ENCODE measurements around the gene GPA33.
"Not testable (repeated sequence)": the region's sequence is repeated elsewhere in the genome, so short reads cannot be mapped to it uniquely, and the experiment has no call there.

Gene GPA33

DNA sequence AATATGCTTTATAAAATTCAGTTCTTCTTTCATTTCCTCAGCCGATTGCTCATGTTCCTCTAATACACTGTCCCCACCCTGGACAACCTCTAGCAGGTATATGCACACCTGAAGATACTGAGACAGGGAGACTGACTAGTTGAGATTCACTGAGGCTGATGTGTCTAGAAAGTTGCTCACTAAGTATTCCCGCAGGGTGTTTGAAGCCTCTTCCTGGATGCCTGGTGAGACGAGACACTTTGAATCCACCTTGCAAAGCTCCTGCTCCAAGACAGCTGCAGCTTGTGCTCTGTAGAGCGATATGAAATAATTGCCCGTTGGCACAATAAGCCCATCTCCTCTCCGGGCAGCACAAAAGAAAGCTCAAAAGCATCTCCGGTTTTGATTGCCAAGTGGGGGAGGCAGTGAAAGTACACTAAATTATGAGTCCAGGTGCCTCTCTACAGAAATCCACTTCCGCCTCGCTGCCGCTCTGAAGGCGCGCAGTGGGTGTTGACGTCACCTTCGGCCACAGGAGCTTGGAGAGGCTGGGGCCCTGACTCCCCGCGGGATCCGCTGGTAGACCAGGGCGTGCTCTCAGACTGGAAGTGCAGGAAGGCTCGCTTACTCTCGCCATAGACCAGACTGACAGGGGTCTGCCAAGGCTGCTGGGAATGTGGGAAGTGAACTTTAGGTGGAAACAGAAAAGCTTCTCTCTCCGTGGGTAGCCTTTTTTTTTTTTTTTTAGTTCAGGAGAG, 46.3 kb downstream of the GPA33 start:
- no peak overlapping the region for H3K27ac ChIP-seq
- H3K4me2 ChIP-seq, result no peak overlapping the region

DNA sequence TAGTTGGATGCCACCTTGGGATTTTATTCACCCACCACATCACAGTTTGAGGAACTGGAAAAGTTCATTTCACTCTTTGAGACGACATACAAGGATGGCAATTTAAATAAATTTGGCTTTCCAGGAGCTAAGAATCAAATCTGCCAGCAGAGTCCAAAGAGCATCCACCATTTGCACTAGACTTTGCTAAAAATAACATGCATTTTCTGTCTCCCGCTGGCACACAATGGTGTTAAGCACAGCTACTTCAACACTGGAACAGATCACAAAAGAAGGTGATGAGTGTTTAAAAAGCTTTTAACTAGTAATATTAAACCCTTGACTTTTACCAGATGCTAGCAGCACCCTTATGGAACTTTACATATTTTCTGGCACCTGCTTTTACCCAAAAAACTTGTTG, 56.5 kb downstream of the GPA33 start:
- no peak overlapping the region for H3K27ac ChIP-seq
- H3K9ac ChIP-seq, result no peak overlapping the region
- no peaks in the 10 kb centered on the region for H4K20me1 ChIP-seq
- no peaks in the 10 kb centered on the region for H3K27me3 ChIP-seq
- no peaks in the 10 kb centered on the region for H3K36me3 ChIP-seq
- H3K4me1 ChIP-seq, result no peaks in the 10 kb centered on the region
- no peak overlapping the region for H3K4me2 ChIP-seq
- H3K4me3 ChIP-seq, result no peak overlapping the region
- H3K9me3 ChIP-seq, result peaks cover 5% of the 10 kb centered on the region
- no peak for TF ChIP-seq Cebpa-rat (IDR thresholded peaks at IDR 0.05)

More for the DNA sequence above, 46.3 kb downstream of the GPA33 start:
- H3K9me3 ChIP-seq, result no peaks in the 10 kb centered on the region
- no peaks in the 10 kb centered on the region for H3K4me1 ChIP-seq
- no peak for TF ChIP-seq Cebpa-rat (IDR thresholded peaks at IDR 0.05)
- no peaks in the 10 kb centered on the region for H3K27me3 ChIP-seq
- no peak overlapping the region for H3K9ac ChIP-seq
- no peak overlapping the region for H3K4me3 ChIP-seq
- no peaks in the 10 kb centered on the region for H3K36me3 ChIP-seq
- H4K20me1 ChIP-seq, result no peaks in the 10 kb centered on the region

DNA sequence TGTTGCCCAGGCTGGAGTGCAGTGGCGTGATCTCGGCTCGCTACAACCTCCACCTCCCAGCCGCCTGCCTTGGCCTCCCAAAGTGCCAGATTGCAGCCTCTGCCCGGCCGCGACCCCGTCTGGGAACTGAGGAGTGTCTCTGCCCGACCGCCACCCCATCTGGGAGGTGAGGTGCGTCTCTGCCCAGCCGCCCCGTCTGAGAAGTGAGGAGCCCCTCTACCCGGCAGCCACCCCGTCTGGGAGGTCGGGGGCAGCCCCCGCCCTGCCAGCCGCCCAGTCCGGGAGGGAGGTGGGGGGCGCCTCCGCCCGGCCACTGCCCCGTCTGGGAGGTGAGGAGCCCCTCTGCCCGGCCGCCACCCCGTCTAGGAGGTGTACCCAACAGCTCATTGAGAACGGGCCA, 60.6 kb downstream of the GPA33 start:
- not testable (repeated sequence) for H3K27me3 ChIP-seq, H3K36me3 ChIP-seq, H3K4me2 ChIP-seq, H3K4me1 ChIP-seq, H3K9me3 ChIP-seq, H3K9ac ChIP-seq, H3K27ac ChIP-seq, H3K4me3 ChIP-seq, H4K20me1 ChIP-seq

DNA sequence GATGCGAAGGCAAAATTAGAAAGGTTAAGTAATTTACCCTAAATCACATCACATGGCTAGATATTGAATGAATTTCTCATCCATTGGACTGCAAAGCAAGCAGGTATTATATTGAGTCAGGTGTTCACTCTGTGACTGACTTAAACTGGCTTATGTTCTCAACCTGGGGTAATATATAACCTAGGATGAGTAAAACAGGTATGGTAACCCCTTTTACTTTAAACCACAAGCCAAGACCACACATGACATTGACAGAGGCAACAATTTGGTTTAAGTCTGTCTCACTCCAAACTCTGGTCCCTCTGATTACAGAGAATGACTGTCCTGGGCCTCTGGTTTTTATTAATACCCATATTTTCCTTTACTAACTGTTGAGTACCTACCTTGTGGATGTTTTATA, 67.8 kb downstream of the GPA33 start:
- H3K27me3 ChIP-seq, result no peaks in the 10 kb centered on the region
- H3K4me2 ChIP-seq, result no peak overlapping the region
- H3K27ac ChIP-seq, result no peak overlapping the region
- no peak overlapping the region for H3K9ac ChIP-seq
- TF ChIP-seq Cebpa-rat (IDR thresholded peaks at IDR 0.05), result no peak
- no peak overlapping the region for H3K4me3 ChIP-seq
- H3K9me3 ChIP-seq, result no peaks in the 10 kb centered on the region
- H3K4me1 ChIP-seq, result no peaks in the 10 kb centered on the region
- H3K36me3 ChIP-seq, result no peaks in the 10 kb centered on the region
- H4K20me1 ChIP-seq, result no peaks in the 10 kb centered on the region

DNA sequence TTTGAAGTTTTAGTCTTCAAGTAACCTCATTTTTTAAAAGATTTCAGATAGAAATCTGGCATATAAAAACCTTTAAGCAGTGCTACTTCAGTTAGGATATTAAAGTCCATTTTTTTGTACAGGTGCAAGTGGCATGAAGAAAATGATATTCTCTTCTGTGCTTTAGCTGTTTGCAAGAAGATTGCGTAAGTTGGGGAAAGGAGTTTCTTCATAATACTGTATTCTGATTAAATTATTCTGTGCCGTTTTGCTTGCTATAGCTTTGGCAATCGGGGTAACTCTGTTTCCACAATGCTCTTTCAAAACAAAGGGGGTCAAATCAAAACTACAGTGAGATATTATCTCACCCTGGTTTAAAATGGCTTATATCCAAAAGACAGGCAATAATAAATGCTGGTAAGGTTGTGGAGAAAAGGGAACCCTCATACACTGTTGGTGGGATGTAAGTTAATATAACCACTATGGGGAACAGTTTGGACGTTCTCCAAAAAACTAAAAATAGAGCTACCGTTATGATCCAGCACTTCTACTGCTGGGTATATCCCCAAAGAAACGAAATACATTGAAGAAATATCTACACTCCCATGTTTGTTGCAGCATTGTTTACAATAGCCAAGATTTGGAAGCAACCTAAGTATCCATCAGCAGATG, 74.0 kb downstream of the GPA33 start:
- H4K20me1 ChIP-seq, result no peaks in the 10 kb centered on the region
- H3K4me2 ChIP-seq, result no peak overlapping the region
- no peaks in the 10 kb centered on the region for H3K4me1 ChIP-seq
- peak; percentile 22; the same call in 1 of the 2 replicates for TF ChIP-seq Cebpa-rat (IDR thresholded peaks at IDR 0.05)
- no peak overlapping the region for H3K27ac ChIP-seq
- H3K27me3 ChIP-seq, result no peaks in the 10 kb centered on the region
- H3K36me3 ChIP-seq, result no peaks in the 10 kb centered on the region
- no peaks in the 10 kb centered on the region for H3K9me3 ChIP-seq
- no peak overlapping the region for H3K9ac ChIP-seq
- no peak overlapping the region for H3K4me3 ChIP-seq

DNA sequence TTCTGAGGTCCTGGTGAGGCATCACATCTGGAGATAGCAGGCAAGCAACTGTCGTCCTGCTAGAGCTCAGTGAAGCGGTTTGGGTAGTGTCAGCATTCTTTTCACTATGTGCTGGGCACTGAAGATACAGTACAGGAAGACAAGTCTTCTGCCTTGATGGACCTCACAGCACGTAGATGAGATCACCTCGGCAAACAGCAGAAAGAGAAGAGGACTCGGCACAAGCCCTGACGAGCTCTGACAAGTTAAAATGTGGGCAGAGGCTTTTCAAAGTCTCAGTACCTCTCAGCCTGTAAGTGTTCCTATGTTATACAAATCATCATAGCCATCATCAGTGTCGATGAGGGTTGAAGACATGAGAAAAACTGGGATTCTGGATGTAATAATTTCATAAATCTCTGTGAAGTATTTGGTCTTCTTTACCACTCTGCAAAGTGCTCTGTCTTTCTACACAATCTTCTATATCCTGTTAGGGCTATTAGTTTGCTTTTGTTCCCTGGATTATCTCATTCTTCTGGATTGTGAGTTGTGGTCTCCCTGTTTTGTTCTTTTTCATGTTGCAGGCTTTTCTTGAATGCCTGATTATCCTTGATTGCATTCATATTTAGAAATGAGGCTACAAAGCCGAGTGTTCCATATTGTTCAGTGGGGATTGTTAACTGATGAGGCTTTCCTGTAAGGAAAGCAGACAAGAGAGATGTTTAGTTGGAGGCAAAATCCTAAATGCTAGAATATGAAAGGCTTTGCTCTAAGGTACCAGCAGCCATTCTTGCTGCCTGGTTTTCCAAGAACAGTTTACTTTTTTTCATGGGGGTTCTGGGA, 76.9 kb downstream of the GPA33 start:
- no peak overlapping the region for H3K4me3 ChIP-seq
- no peak overlapping the region for H3K4me2 ChIP-seq
- H3K36me3 ChIP-seq, result no peaks in the 10 kb centered on the region
- H3K9me3 ChIP-seq, result no peaks in the 10 kb centered on the region
- TF ChIP-seq Cebpa-rat (IDR thresholded peaks at IDR 0.05), result no peak
- no peaks in the 10 kb centered on the region for H4K20me1 ChIP-seq
- no peak overlapping the region for H3K27ac ChIP-seq
- H3K9ac ChIP-seq, result no peak overlapping the region
- no peaks in the 10 kb centered on the region for H3K4me1 ChIP-seq
- H3K27me3 ChIP-seq, result no peaks in the 10 kb centered on the region

DNA sequence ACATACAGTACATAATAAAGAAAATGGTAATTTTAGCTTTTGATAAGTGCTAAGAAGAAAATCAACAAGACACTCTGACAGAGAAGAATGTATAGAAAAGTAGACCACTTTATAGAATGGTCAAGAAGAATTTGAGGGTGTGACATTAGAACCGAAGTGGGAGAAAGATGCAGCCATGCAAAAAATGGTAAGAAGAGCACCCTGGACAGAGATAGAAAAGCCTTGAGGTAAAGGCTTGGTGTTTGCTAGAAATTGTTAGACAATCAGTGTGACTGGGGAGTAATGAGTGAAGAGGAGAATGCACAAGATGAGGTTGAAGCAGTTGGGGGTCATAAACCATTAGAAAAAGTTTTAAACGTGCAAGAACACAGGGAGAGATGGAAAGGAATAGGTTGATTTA, 77.6 kb downstream of the GPA33 start:
- no peaks in the 10 kb centered on the region for H3K36me3 ChIP-seq
- no peaks in the 10 kb centered on the region for H4K20me1 ChIP-seq
- TF ChIP-seq Cebpa-rat (IDR thresholded peaks at IDR 0.05), result no peak
- no peaks in the 10 kb centered on the region for H3K9me3 ChIP-seq
- no peak overlapping the region for H3K4me3 ChIP-seq
- no peak overlapping the region for H3K27ac ChIP-seq
- no peak overlapping the region for H3K9ac ChIP-seq
- H3K4me1 ChIP-seq, result no peaks in the 10 kb centered on the region
- no peak overlapping the region for H3K4me2 ChIP-seq
- H3K27me3 ChIP-seq, result no peaks in the 10 kb centered on the region

DNA sequence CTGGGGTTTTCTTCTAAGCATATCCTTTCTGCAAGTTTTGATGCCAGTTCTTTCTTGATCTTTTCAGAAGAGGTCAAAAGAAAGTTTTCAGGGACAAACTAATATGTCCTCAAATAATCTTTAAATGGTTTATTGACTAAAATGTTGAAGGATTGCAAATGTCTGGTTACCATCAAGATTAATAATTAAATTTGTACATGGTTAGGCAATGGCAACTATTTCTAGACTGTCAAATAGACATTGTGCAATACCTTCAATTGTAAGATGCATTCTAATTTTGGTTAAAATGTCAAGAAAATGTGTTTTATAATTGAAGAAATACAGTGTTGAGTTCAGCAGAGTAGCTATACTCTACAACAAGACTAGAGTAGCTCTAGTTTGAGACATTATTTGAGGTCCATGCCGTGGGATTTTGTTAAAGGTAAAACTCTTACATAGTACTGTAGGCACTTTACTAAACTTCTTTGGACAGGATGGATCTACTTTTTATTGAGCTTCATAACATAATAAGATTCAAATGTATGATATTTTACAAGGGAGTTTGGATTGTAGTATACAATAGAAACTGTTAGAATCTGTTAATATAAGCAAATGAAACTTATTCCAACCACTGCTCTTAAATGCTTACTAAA, 78.5 kb downstream of the GPA33 start:
- Histone ChIP-seq H3K4me1 (no peaks in the 10 kb centered on the region), H3K9ac (no peak overlapping the region)

DNA sequence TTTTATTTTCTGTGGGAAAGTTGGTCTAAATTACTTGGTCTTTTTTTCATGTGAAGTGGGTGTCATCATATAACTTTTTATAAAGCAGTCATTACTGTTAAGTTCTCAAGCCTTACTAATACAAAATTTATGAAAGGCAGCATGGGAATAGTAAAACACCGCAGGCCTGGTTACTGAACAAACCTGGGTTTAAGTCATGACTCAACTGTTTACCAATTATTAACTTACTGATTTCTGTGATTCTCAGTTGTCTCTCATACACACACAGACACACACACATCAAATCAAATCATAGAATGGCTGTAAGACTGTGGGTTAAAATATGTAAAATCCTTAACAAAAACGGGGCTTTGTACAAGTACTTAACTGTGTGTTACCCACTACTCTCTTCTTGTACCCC, 86.5 kb downstream of the GPA33 start:
- H4K20me1 ChIP-seq, result no peaks in the 10 kb centered on the region
- H3K4me2 ChIP-seq, result no peak overlapping the region
- no peaks in the 10 kb centered on the region for H3K36me3 ChIP-seq
- no peak overlapping the region for H3K27ac ChIP-seq
- no peaks in the 10 kb centered on the region for H3K27me3 ChIP-seq
- H3K4me1 ChIP-seq, result no peaks in the 10 kb centered on the region
- no peak overlapping the region for H3K9ac ChIP-seq
- TF ChIP-seq Cebpa-rat (IDR thresholded peaks at IDR 0.05), result no peak
- no peak overlapping the region for H3K4me3 ChIP-seq
- peaks cover 8% of the 10 kb centered on the region; the same call in 1 of the 2 replicates for H3K9me3 ChIP-seq

More for the DNA sequence above, 78.5 kb downstream of the GPA33 start:
- no peak overlapping the region for H3K4me3 ChIP-seq
- H3K4me2 ChIP-seq, result no peak overlapping the region
- H3K36me3 ChIP-seq, result no peaks in the 10 kb centered on the region
- TF ChIP-seq Cebpa-rat (IDR thresholded peaks at IDR 0.05), result no peak
- no peaks in the 10 kb centered on the region for H3K27me3 ChIP-seq
- H3K9me3 ChIP-seq, result no peaks in the 10 kb centered on the region
- H4K20me1 ChIP-seq, result no peaks in the 10 kb centered on the region
- no peak overlapping the region for H3K27ac ChIP-seq
